ENCODE data around the gene S1PR5. TPM values are rescaled to one million over a fixed set of nuclear protein-coding genes. Genes with fewer than 3 reads are reported as not detected.
A peak's percentile ranks its signal among the peaks of the same experiment; 100 is the strongest.

Gene S1PR5
- total and polyA plus RNA-seq, 2 of the 8 experiments (the other 6 are each of a cell fraction or from before 2014, with no cell fraction given), result 2.4 to 8.6 TPM

DNA sequence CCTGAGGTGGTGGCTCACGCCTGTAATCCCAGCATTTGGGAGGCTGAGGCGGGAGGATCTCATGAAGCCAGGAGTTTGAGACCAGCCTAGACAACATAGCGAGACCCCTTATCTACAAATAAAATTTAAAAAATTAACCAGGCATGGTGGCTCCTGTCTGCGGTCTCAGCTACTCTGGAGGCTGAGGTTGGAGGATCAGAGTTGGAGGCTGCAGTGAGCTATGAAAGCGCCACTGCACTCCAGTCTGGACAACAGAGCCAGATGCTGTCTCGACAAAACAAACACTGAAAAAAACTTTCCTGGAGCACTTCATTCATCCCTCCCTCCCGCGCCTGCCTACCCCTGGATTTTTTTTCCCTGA lies 25.8 kb upstream of the S1PR5 start:
- DNase-seq (ENCODE audit: low read depth in 1 of 2, low spot score in 2 of 2) (no peak), FAIRE-seq (no peak)
- Histone ChIP-seq H2AFZ (ENCODE audit: low read length) (no peak overlapping the region), H2BK5ac (ENCODE audit: low read depth, low read length) (no peak overlapping the region), H2AK5ac (ENCODE audit: low read depth, low read length) (no peak overlapping the region), H3K4ac (replicated peaks; ENCODE audit: insufficient read length, low read depth, low read length) (no peak overlapping the region), H3K23me2 (ENCODE audit: low read depth, low read length) (peaks cover 2% of the 10 kb centered on the region; the same call in 1 of the 2 replicates), H3K27ac (ENCODE audit: low read depth, low read length) (no peak overlapping the region), H3K79me1 (ENCODE audit: low read depth, low read length) (peaks cover 6% of the 10 kb centered on the region), H4K91ac (replicated peaks; ENCODE audit: insufficient read length, low read length) (no peak overlapping the region), H3K36me3 (ENCODE audit: control insufficient read depth in 2 of 4, insufficient read depth in 4 of 4, low read length in 3 of 4) (peaks cover 0 to 7% (median 6%) of the 10 kb centered on the region in 4 experiments; a peak in 4 of 8 replicates), H3K9me3 (ENCODE audit: insufficient read depth in 2 of 2, low read depth in 1 of 2, low read length in 1 of 2) (no peaks in the 10 kb centered on the region), H2BK20ac (ENCODE audit: low read length) (no peak overlapping the region), H3K18ac (ENCODE audit: extremely low read depth, low read length) (no peak overlapping the region), H3K27me3 (replicated peaks in 1 of 4; ENCODE audit: control insufficient read depth in 3 of 4, extremely low read depth in 1 of 4, insufficient read depth in 3 of 4, low read length in 3 of 4) (no peaks in the 10 kb centered on the region), H4K8ac (ENCODE audit: extremely low read depth, insufficient read depth, low read length) (no peak overlapping the region), H3K14ac (ENCODE audit: insufficient read length) (no peak overlapping the region), H3K4me3 (ENCODE audit: extremely low read depth in 1 of 4, insufficient read depth in 2 of 4, low read depth in 3 of 4, low read length in 4 of 4) (peak overlapping the region; percentile 57 to 99 (median 88); a peak in 4 of 8 replicates), H2BK120ac (replicated peaks; ENCODE audit: low read depth, low read length) (no peak overlapping the region), H3K56ac (replicated peaks; ENCODE audit: insufficient read length, low read depth, low read length) (no peak overlapping the region), H3K4me2 (ENCODE audit: insufficient read depth in 1 of 2, low read depth in 2 of 2, low read length in 2 of 2) (peak overlapping the region; percentile 44 to 57; a peak in 3 of 4 replicates), H3K79me2 (ENCODE audit: control insufficient read depth in 1 of 2, insufficient read depth in 2 of 2, low read length in 2 of 2) (peaks cover 0 to 16% of the 10 kb centered on the region in 2 experiments; a peak in 2 of 4 replicates), H3K23ac (ENCODE audit: insufficient read length) (no peak overlapping the region), H4K20me1 (replicated peaks in 1 of 2; ENCODE audit: control insufficient read depth in 1 of 2, insufficient read depth in 2 of 2, low read length in 2 of 2) (peaks cover 0 to 4% of the 10 kb centered on the region in 2 experiments), H2BK15ac (ENCODE audit: low read length) (no peak overlapping the region), H4K5ac (ENCODE audit: insufficient read length, low read depth, low read length) (no peak overlapping the region), H2BK12ac (ENCODE audit: low read depth, low read length) (no peak overlapping the region), H3K9ac (replicated peaks in 1 of 4; ENCODE audit: extremely low read depth in 1 of 4, low read depth in 3 of 4, low read length in 3 of 4) (no peak overlapping the region), H3K4me1 (replicated peaks in 1 of 4; ENCODE audit: control insufficient read depth in 3 of 4, insufficient read depth in 4 of 4, low read length in 3 of 4) (peaks cover 0 to 4% (median 3%) of the 10 kb centered on the region in 4 experiments; a peak in 4 of 7 replicates)
- TF ChIP-seq PHF8 (conservative IDR thresholded peaks at IDR 0.05; ENCODE audit: low read depth, low read length) (no peak), CTBP2 (IDR thresholded peaks at IDR 0.05; ENCODE audit: borderline replicate concordance, insufficient read depth, insufficient read length, low read length) (no peak), TEAD4 (IDR thresholded peaks at IDR 0.05; ENCODE audit: low read depth, low read length) (no peak), CHD1 (IDR thresholded peaks at IDR 0.05; ENCODE audit: low read depth, low read length) (no peak), RBBP5 (IDR thresholded peaks at IDR 0.05; ENCODE audit: borderline replicate concordance, low read depth, low read length) (no peak), RFX5 (IDR thresholded peaks at IDR 0.05; ENCODE audit: borderline replicate concordance, low read depth, low read length) (no peak), CEBPB (IDR thresholded peaks at IDR 0.05; ENCODE audit: low read depth, low read length) (no peak)
- 76% methylated on average over 8 of the region's 8 CpGs; no CpG with 5 or more reads in 1 of the 2 experiments for WGBS, 2 experiments (ENCODE audit: extremely low coverage in 1 of 2, insufficient coverage in 1 of 2, insufficient read length in 1 of 2, insufficient replicate concordance in 2 of 2, low coverage in 1 of 2, low lambda C conversion rate in 2 of 2, missing lambda C conversion rate in 1 of 2)
- POLR2A ChIA-PET (ENCODE audit: partially characterized antibody), result interaction anchor here (0.6 to 1.6 kb wide), 10 partner anchors 8 to 85 kb away, joined by 3 to 7 read pairs (median 3); partner anchors contain the start of gene KEAP1
- CTCF ChIA-PET (ENCODE audit: partially characterized antibody), result interaction anchor here (0.6 to 4.2 kb wide), 15 partner anchors 8 to 329 kb away, joined by 3 to 25 read pairs (median 5); partner anchors contain the start of gene CDKN2D

All from H1 (cell line).